Upper lobe of right lung (tissue), 1 donor: ENCODE measurements around the gene GPC1. TPM values are rescaled to one million over a fixed set of nuclear protein-coding genes. Genes with fewer than 3 reads are reported as not detected.

Source experiments
- ATAC-seq: fragments of 200-7000 bp; cut with Tn5 transposase; one replicate; pipeline ENCODE4 v1.9.1; 2020; ENCODE audit warnings: mild to moderate bottlenecking, moderate library complexity
- DNase-seq: peaks from one replicate; pipeline ENCODE4 v3.0.0-alpha.2; 2020
- H3K27ac ChIP-seq: fragments of 200-600 bp; one replicate; pipeline ENCODE4 v1.8.0; 2022
- H3K27me3 ChIP-seq: fragments of 200-600 bp; one replicate; pipeline ENCODE4 v1.8.0; 2022; ENCODE audit warnings: mild to moderate bottlenecking
- H3K36me3 ChIP-seq: fragments of 200-600 bp; one replicate; pipeline ENCODE4 v1.8.0; 2022
- H3K4me1 ChIP-seq: fragments of 200-600 bp; one replicate; pipeline ENCODE4 v1.8.0; 2022
- H3K4me3 ChIP-seq: fragments of 200-600 bp; one replicate; pipeline ENCODE4 v1.8.0; 2022; ENCODE audit warnings: mild to moderate bottlenecking
- H3K9me3 ChIP-seq: fragments of 200-600 bp; one replicate; pipeline ENCODE4 v1.8.0; 2022
- CTCF ChIP-seq: fragments of 200-600 bp; IDR thresholded peaks from one replicate; pipeline ENCODE4 v1.8.0; 2022; ENCODE audit warnings: antibody characterized with exemption
- intact Hi-C: fragments of 100-400 bp; cut with DNase I; formaldehyde crosslinking; loops from one replicate; pipeline ENCODE4 v1.11.0; 2022
- total RNA-seq: library from RNA; stranded (reverse); fragmentation: NEBNext Ultra II Directional; extraction: Animal tissue kit (Norgen Biotek cat#: 25700); gene quantifications from one replicate; pipeline ENCODE4 v1.2.1, GENCODE V29; 2021
- donor health status: DM: no; HTN: yes; CAD: no; lungs with severe emphysema.

Gene GPC1
- total RNA-seq, 1 donor from 2014 or later = 24.8 TPM

- Histone ChIP-seq H3K36me3 (no peaks in the 10 kb centered on the region), H3K27ac (no peak overlapping the region), H3K4me1 (peaks cover 20% of the 10 kb centered on the region), H3K4me3 (no peak overlapping the region), H3K9me3 (no peaks in the 10 kb centered on the region), H3K27me3 (peaks cover 22% of the 10 kb centered on the region)
- intact Hi-C loops = no loop called here
- DNase-seq (peak; percentile 59), ATAC-seq (no peak)
- TF ChIP-seq CTCF = no peak
These were observed 3.6 kb downstream of the GPC1 start for GRCh38 chr2:240438810-240439697.

- no peaks in the 10 kb centered on the region for H3K9me3 ChIP-seq
- H3K27ac ChIP-seq = no peak overlapping the region
- H3K4me1 ChIP-seq = peaks cover 20% of the 10 kb centered on the region
- no peak for ATAC-seq
- intact Hi-C loops = loop anchor here (5.0 kb wide), 1 partner anchor 207 kb away; no protein-coding TSS in a partner anchor
- DNase-seq = peak; percentile 59
- no peak overlapping the region for H3K4me3 ChIP-seq
- no peak for TF ChIP-seq CTCF
- no peaks in the 10 kb centered on the region for H3K36me3 ChIP-seq
- peaks cover 22% of the 10 kb centered on the region for H3K27me3 ChIP-seq
These were observed 4.3 kb downstream of the GPC1 start for GRCh38 chr2:240439698-240440151.

GRCh38 chr2:240440251-240440650, 4.8 kb downstream of the GPC1 start:
- ATAC-seq (no peak), DNase-seq (no peak)
- Histone ChIP-seq H3K27ac (no peak overlapping the region), H3K9me3 (no peaks in the 10 kb centered on the region), H3K27me3 (peaks cover 22% of the 10 kb centered on the region), H3K4me3 (no peak overlapping the region), H3K4me1 (peaks cover 20% of the 10 kb centered on the region), H3K36me3 (no peaks in the 10 kb centered on the region)
- intact Hi-C loops = loop anchor here (5.0 kb wide), 1 partner anchor 208 kb away; no protein-coding TSS in a partner anchor
- no peak for TF ChIP-seq CTCF

GRCh38 chr2:240440704-240441320, 5.3 kb downstream of the GPC1 start:
- Histone ChIP-seq H3K36me3 (no peaks in the 10 kb centered on the region), H3K9me3 (no peaks in the 10 kb centered on the region), H3K4me3 (no peak overlapping the region), H3K27me3 (peaks cover 22% of the 10 kb centered on the region), H3K27ac (no peak overlapping the region), H3K4me1 (peaks cover 20% of the 10 kb centered on the region)
- no peak for DNase-seq
- intact Hi-C loops = loop anchor here (5.0 kb wide), 1 partner anchor 209 kb away; no protein-coding TSS in a partner anchor
- TF ChIP-seq CTCF = no peak
- ATAC-seq = no peak

GRCh38 chr2:240441326-240441992, 6.0 kb downstream of the GPC1 start:
- TF ChIP-seq CTCF = no peak
- intact Hi-C loops = loop anchor here (5.0 kb wide), 1 partner anchor 209 kb away; no protein-coding TSS in a partner anchor
- no peak overlapping the region for H3K27ac ChIP-seq

More at GRCh38 chr2:240441326-240441992, 6.0 kb downstream of the GPC1 start:
- Histone ChIP-seq H3K36me3 (no peaks in the 10 kb centered on the region), H3K4me3 (no peak overlapping the region), H3K27me3 (peaks cover 19% of the 10 kb centered on the region), H3K9me3 (no peaks in the 10 kb centered on the region), H3K4me1 (peaks cover 19% of the 10 kb centered on the region)
- ATAC-seq = no peak
- DNase-seq = no peak
